Spleen (tissue), 7 donors: ENCODE results near the gene UIMC1.

ENCODE experiments used
- POLR2A ChIP-seq, 3 donors: fragments of 450-650 bp; IDR thresholded peaks; one replicate each; pipeline ENCODE4 v1.5.1; 2017; ENCODE audit warnings: antibody characterized with exemption in 3 of 3, mild to moderate bottlenecking in 1 of 3
- POLR2AphosphoS5 ChIP-seq, 3 donors: sonication (generic); formaldehyde crosslinking; IDR thresholded peaks; one replicate each; pipeline ENCODE4 v1.5.1; 2017; ENCODE audit warnings: antibody characterized with exemption in 3 of 3
- TF ChIP-seq, protein P1 (sequence below), 11 experiments: fragments of 200-600 bp in 7 of 11; fragments of 450-650 bp in 4 of 11; sonication (generic) in 4 of 11; IDR thresholded peaks in 8 of 11; conservative IDR thresholded peaks in 3 of 11; 1 replicate in 7 of 11; 2 replicates in 4 of 11; pipeline versions ENCODE4 v1.4.0 to v1.8.0; 2016 to 2021; ENCODE audit warnings: antibody characterized with exemption in 11 of 11, inconsistent platforms in 4 of 11, mild to moderate bottlenecking in 1 of 11
- donor health status: DM: no; HTN: no; CAD: no; lungs with moderate emphysema.
- donor health status: DM: no; HTN: no; CAD: no.
- donor health status: DM: no; HTN: no; CAD: no.

DNA sequence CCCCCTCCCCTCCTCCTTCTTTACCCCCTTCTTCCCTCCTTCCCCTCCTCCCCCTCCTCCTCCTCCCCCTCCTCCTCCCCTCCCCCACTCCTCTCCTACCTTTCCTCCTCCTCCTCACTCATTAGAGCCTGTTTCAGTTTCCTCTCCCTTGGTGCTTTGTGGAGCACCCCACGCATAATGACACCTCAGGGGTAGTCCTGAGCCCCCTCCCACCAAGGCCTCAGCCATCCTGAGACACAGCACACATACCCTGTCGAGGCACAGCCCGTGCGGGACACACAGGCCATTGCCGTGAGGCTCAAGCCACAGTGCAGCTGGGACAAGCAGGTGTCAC is 142.8 kb downstream of the UIMC1 start:
- TF ChIP-seq, protein P1, sequence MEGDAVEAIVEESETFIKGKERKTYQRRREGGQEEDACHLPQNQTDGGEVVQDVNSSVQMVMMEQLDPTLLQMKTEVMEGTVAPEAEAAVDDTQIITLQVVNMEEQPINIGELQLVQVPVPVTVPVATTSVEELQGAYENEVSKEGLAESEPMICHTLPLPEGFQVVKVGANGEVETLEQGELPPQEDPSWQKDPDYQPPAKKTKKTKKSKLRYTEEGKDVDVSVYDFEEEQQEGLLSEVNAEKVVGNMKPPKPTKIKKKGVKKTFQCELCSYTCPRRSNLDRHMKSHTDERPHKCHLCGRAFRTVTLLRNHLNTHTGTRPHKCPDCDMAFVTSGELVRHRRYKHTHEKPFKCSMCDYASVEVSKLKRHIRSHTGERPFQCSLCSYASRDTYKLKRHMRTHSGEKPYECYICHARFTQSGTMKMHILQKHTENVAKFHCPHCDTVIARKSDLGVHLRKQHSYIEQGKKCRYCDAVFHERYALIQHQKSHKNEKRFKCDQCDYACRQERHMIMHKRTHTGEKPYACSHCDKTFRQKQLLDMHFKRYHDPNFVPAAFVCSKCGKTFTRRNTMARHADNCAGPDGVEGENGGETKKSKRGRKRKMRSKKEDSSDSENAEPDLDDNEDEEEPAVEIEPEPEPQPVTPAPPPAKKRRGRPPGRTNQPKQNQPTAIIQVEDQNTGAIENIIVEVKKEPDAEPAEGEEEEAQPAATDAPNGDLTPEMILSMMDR (IDR thresholded peaks at IDR 0.05 in 8 of 11, conservative IDR thresholded peaks at IDR 0.05 in 3 of 11): no peak
- TF ChIP-seq POLR2AphosphoS5 (IDR thresholded peaks at IDR 0.05) (no peak), POLR2A (IDR thresholded peaks at IDR 0.05) (no peak)
